Measurements from ENCODE around the gene POU2AF1.
"Not testable (repeated sequence)": the region's sequence is repeated elsewhere in the genome, so short reads cannot be mapped to it uniquely, and the experiment has no call there.

Gene POU2AF1

DNA sequence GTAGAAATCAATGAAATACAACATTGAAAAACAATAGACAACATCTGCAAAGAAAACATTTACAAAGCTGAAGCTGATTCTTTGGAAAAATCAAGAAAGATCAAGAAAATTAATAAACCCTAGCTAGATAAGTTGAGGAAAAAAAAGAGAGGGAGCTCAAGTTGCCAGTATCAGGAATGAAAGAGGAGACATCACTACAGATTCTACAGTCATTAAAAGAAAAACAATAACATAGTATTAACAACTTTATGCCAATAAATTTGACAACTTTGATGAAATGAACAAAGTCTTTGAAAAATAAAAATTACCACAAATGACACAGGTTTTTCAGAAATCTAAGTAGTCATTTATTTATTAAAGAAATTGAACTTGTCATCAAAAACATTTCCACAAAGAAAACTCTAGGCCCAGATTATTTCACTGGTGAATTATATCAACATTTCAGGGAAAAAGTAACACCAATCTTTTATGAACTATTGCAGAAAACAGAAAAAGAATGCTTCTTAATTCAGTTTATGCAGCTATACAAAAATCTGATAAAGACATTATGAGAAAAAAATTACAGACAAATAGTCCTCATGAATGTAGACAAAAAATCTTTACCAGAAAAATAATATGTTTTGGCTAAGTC lies 39.2 kb downstream of the POU2AF1 start:
- no peak for DNase-seq

DNA sequence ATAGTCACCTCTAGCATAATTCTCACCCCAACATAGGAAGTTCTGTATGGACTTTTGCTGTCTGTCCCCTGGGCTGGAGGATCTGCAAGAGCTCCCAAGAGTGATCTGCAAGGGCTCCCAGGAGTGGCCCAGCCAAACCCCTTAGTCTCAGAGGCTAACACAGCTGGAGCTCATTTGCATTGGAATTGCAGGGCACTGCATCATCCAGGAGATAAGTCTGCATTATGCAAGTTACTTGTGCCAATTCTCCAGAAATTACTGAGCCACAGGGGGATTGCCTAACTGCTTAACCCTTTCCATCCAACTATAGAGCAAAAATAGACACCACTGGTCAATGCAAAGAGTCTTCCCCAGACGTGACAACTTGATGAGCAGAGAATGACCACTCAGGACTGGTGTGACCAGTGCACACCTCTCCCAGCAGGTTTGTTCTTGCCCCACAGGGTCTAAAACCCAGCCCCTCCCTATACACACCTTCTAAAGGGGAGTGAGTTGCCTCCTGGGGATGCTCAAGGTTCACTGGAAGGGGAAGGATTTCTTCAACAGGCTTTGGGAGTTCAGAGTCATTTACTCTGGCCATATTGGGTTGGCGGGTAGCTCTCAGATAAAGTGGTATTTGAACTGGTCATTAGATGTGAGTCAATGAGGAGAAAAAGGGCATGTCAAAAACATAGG lies 42.4 kb downstream of the POU2AF1 start:
- no peak for DNase-seq

DNA sequence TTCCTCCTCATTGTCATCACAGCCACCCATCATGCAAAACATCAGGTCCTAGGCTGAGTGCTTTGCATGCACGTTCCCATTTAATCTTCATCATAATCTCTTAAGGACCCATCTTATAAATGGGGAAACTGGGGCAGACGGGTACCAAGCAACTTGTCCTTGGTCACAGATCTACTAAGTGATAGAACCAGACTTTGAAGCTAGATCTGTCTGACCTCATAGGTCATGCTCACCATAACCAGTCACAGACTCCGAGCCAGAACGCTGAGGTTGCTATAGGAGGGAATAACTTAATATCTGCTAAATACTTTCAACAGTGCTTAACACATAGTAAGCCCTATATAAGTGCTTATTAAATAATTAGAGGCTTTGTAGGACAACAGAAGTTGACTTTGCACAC lies 43.0 kb downstream of the POU2AF1 start:
- DNase-seq: no peak

DNA sequence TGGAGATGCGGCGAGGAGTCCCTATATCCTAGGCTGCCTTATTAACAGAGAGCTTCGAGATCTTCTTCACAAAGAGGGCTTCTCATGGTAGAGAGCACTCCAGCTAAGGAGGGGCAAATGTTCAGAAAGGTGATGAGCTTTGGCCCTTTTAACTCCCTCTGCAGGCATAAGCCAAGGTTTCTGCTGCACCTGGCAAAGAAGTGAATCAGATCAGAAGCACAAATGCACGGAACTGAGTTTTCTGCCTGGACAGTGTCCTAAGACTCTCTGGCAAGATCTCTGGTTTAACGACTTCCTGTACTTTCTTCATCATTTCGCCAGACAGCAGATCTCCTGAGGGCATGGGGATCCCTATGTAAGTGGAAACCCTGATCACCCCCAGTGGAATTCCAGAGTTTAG lies 43.5 kb downstream of the POU2AF1 start:
- DNase-seq: no peak

DNA sequence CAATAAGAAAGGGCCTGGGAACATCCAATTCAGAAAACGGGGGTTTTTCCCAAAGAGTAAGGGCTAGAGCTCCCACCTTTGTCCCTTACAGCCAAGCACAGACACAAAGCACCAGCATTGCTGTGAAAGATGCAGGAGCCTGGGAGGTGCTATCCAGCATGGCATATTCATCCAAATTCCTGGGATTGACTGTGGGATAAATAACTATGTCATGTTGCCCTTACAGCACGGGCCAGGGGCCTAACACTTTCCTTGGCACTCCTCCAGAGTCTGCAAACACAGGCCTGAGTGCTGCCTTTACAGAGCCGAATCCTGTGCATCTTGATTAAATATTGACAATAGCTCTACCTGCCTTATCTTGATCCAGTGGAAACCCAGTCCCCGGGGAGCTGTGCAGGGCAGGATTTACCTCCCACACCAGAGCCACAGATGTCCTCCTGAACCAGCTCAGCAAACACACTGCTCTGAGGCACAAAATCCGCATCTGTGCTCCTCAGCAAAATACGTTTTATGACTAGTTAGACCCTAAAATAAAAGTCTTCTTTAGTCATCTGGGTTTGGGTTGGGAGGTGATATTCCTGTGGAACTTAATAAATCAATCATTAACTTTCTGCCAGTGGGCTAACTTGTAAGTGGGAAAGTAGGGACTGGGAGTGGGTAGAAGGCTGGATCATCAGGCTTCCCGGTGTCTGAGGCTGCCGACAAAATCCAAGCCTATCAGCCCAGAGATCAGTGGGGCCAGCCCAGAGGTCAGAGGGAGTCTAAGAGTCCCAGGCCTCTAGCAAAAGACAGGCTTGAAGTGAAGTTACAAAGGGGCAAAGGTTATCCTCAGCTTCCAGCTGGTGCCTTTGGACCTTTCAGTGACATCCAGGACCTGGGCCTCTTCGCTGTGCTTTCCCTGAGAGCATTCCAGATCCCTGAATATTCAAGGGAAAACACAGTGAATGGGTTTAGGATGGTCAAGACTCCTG lies 44.3 kb downstream of the POU2AF1 start:
- no peak for DNase-seq

DNA sequence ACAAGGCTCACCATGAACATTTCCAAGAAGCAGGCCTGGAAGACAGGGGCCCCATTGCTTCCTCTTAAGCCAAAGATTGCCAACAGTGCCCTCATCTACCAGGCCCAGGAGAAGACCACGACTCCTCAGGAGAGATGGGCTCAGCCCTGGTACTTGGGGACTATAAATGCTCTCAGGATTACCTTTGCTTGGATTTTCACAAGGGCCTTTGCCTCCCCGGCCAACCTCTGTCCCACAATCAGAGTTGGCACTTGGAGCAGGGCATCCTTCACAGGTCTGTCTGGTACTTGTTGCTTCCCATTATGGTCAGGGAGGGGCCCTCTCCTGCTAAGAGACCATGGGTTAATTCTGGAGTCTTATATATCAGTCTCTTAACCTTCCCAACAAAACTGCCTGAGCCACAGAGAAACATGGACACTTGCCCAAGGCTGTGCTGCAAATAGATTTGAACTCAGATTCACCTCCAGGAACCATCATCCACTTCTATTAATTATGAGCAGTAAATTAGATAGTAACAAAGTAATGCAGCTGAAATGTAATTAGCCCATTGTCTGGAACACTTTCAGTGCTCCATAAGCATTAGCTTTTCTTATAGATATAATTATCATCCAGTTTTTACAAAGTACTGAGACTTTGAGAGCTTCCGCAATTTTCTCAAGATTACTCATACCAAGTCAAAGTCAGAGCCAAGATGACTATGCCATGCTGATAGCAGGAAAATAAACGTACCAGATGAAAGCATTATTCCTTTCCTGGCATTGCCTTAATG lies 47.2 kb downstream of the POU2AF1 start:
- no peak for DNase-seq

DNA sequence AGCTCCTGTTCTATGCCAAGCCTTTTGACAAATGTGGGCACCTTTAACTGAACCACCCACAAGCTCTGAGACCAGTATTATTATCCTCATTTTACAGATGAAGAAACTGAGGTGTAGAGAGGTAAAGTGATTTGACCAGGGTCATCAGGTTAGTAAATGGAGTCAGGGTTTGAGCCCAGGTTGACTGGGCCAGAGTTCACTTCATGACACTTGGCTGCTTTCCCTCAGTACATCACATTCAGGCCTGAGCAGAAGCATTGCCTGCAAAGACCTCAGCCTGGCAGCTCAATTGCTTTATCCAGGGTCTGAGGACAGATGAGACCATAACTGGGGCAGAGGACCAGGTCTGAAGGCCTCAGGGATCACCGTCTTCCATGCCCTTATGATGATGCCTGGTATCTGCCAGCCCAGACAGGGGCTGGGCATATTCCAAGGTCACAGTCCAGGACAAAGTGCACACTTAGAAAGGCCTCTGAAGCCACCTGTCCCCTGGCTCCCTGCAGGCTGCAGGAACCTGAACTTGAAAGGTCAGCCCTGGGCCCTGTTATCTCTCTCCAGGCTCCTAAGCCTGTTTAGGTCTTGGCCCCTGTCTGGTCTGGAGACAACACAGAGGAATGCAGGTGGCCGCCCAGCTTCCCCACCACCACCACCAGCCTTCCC lies 48.7 kb downstream of the POU2AF1 start:
- no peak for DNase-seq

DNA sequence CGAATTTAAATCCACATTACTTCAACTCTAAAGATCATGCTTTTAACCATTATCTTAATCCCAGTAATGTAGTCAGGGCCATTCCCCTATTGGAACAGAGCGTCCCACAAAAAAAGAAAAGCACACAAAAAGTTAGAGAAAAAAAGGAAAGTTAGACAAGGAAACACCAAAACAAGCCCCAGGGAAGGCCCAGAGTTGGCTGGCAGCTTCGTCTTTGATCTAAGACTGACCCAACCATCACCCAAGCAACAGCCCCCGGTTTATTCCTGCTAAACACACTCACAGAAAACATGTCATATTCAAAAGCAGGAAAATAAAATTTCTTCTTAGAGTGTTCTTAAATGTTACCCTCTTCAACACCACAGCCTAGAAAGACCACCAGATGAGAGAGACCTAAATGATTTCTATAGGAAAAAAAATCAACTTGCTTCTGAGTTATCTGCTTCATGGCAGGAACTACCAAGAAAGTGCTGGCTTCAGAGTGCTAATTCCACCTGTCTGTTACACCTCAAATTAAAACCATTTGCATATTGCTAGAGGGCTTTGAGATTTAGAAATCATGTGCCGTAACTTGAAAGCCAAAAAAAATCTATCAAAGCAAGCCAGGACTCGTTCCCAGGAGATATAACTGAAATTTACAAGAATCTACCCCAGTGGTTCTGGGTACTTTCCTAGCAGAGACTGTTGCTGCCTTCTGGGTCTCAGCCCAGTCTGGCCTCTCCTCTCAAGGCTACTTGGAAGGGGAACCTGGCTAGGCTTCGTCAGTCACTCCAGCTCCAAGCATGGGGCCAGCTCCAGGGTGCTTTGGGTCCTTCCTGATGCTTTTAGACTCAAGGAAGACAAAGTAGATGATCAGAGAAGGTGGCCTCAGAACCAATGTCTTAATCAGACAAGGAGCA lies 49.5 kb downstream of the POU2AF1 start:
- DNase-seq: no peak

DNA sequence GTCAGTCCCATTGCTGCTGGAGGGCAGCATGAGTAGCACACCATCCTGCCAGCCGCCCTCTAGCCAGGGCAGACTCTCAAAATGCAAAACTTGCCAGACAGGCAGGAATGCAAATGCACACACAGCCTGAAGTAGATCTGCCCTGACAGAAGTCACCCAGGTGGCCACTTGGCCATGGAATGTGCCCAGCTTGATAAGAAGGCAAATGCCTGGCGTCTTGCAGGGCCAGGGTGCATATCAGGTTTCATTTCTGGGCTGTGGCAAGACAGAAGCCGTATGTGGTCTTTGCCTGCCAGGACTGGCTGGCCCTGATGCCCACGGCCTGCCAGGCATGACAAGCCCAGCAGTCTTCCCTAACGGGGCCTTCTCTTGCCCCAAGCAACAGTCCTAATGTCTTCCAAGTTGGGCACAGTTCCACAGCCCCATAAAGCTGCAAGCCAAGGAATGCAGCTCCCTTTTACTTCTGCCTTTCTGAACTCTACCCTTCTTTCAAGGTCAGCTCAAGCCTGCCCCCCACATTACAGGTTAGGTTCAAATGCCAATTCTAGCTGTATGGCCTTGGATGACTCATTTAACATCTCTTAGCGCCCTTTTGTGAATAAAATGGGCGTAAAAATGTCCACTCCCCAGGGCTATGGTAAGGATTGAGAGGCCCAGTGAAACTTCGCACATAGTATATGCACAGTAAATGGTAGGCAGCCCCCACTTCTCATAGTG lies 51.0 kb downstream of the POU2AF1 start:
- peak; percentile 92 to 99 for DNase-seq

DNA sequence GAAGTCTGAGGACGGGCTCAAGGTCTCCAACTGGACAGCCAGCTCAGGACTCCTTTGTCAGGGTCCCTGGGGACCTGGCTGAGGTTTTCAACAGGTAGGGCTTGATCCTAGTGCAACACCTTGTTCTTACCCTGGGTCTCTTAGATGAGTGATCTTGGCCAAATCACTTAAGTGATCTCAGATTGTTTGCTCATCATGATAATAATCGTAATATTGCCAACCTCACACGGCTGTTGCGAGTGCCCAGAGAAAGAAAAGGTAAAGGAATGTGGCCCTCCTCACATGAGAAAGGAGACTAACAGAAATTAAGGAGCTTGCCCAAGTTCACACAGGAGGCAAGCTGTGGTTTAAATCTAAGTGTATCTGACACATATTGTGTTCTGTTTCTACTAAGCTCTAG lies 52.3 kb downstream of the POU2AF1 start:
- DNase-seq: no peak

DNA sequence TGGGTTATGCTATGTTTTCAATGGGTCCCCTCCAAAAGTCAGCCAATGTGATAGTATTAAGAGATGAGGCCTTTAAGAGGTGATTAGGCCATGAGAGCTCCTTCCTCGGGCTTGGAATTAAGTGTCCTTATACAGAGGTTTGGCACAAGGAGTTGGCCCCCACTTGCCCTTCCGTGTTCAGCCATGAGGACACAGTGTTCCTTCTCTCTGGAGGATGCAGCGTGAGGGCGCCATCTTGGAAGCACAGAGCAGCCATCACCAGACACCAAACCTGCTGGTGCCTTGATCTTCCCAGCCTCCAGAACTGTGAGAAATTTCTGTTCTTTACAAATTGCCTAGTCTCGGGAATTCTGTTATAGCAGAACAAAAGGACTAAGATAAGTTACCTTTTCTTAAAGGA lies 53.8 kb downstream of the POU2AF1 start:
- no peak for DNase-seq

DNA sequence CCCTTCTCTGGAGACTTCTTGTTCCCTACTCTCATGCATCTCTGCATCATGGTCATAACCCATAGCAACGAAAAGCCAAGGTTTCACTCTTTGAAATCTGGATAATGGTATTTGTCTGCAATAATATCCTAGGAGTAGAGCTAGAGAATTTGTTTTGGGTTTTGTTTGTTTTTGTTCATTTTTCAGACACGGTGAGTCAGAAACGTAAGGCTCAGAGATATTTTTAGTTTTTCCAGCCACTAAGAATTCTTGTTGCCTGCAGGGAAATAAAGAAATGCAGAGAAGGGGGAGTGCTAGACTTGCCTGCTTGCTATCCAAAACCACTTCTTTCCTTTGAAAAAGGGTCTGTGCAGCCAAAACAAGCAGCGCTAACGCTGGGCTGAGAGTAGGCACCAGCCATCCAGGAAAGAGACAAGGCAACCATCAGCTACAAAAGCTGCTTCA lies 54.8 kb downstream of the POU2AF1 start:
- no peak for DNase-seq

DNA sequence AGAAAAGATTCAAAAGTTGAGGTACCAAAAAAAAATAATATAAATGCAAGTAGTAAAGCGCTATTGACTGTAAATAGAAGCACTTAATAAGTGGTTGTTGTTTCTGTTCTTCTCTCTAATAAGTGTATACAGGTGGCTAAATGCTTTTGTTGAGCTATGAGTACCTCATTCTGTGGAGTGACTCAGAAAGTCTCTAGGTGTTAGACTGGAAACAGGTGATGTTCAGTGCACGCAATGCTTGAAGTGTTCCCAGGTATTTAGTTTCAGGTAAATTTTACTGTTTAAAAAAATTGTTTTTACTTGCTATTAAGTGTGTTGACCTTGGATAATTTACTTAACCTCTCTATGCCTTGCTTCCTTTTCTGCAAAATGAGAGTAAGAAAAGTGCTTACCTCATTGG lies 56.5 kb downstream of the POU2AF1 start:
- no peak for DNase-seq

DNA sequence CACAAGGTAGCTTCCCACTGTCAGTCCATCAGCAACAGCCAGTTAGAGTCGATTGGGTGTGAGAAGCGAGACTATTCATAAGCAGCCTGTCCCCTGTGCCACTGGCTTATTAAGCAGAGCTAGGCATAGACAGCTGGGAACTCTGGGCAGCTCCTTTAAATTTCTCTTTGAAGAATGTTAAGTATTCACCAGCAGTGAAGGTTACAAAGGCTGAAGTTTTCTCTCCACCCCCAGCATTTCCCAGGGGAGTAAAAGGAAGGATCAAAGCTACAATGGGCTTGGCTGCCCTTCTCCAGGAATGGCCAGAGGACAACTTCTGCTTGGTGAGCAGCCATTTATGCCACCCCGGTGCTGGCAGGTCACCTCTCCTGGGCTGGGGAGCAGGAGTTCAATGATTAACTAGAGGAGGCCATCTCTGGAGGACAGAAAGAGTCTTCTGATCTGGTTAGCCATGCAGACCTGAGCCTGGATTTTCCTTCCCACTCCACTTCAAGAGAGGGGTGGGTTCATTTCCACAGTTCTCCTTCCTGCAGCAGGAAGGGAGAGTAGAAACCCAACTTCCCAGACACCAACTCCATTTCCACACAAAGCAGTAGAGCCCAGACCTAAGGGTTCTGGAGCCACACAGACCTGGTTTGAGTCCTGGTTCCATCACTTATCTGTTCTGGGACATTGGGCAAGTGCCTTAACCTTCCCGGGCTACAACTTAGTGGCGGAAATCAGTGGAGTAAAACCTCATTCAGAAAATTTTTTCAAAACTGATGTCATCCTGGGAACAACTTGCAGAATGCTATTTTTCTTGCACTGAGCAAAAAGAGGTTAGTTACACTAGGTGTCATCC lies 58.1 kb downstream of the POU2AF1 start:
- no peak for DNase-seq

DNA sequence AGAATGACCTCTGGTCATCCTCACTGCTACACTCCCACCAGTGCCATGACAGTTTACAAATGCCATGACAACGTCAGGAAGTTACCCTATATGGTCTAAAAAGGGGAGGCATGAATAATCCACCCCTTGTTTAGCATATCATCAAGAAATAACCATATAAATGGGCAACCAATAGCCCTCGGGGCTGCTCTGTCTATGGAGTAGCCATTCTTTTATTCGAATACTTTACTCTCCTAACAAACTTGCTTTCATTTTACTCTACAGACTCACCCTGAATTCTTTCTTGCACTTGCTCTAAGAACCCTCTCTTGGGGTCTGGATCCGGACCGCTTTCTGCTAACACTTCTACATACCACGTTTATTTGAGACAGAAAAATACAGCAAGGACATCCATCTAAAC lies 58.9 kb downstream of the POU2AF1 start:
- not testable (repeated sequence) for DNase-seq

DNA sequence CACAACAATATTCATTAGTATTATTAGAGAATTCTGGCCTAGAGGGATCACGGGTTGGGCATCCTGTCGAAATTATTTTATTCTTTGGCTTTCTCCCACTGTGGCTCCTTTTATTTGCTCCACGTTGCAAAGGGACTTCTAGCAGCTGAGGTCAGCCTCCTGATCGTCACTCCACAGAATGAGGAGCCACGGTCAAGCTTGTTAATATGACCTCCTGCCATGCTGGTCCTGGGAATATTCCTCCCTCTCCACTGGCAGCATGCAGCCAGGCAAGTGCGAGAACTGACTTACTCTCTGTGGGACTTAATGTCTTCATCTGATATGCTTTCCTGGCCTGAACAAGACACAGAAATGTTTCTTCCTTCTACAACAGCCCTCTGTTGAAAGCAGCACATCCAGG lies 59.8 kb downstream of the POU2AF1 start:
- no peak for DNase-seq

DNA sequence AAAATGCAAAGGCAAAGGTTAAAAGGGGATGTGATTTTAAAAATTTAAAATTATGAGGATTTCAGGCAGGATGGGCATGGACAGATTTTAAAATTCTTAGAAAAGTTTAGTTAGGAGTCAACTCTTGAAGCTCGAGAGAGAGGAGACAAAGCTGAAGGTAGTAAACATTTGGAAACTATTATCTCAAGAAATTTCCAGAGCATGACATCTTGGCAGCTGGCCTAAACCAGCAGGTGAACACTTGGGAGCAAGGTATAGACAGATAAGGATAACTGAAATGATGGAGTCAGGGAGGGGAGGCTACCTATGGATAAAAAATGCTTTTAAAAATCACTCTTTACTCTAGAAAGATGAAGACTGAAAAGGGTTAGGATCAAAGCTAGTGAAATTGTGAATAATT lies 67.0 kb downstream of the POU2AF1 start:
- no peak for DNase-seq

DNA sequence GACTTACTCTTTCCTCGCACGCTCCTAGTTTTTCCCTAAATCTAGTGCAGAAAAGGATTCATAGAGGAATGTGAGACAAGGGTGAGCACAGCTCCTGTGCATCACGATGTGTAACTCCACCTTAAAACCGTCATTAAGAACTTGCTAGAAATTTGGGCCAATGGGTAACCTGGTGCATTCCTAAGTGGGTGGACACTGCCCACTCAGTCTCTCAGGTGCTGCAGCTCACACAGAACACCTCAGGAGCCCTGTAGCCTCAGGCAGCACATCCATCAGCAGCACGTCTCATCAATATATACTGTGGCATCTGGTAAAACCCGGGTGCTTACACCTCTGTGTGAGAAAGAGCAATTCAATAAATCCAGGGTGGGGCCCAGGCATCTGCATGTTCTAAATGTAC lies 68.4 kb downstream of the POU2AF1 start:
- no peak for DNase-seq

DNA sequence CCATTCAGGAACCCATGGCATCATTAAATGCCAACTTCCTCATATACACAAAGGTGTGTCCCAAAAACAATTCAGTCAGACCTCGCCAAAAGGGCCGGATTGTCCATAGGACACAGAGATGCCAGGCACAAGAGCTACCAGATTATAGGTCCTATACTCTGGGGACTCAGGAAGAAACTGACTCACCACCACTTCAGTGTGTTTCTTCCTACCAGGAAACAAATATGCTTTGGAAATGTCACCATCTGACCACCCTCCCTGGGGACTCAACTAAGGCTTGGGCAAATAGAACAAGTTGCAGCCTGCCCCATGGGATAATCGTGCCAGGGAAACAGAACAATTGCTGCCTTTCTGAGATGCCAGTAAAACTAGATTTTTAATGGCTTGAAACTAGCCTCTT lies 69.0 kb downstream of the POU2AF1 start:
- no peak for DNase-seq

Data from cerebellar nuclear complex (tissue), 1 donor.